ACC112 (cell line): ENCODE data around the gene GJD4.

Experiments used
- H2AFZ ChIP-seq: fragments of 200-600 bp; sonication (generic); one replicate; pipeline ENCODE4 v1.6.0; 2017; ENCODE audit warnings: antibody characterized with exemption, low read length; ENCODE audit not compliant: unreplicated experiment
- H3K27ac ChIP-seq: fragments of 200-600 bp; sonication (generic); 2 replicates; pipeline ENCODE4 v1.5.1; 2014; ENCODE audit warnings: low read depth, mild to moderate bottlenecking, antibody characterized with exemption, low read length, moderate library complexity
- H3K27me3 ChIP-seq: fragments of 200-600 bp; sonication (generic); 2 replicates; pipeline ENCODE4 v1.6.1; 2014; ENCODE audit warnings: mild to moderate bottlenecking, antibody characterized with exemption, low read length, moderate library complexity, mixed read lengths; ENCODE audit not compliant: insufficient read depth
- H3K36me3 ChIP-seq: fragments of 200-600 bp; sonication (generic); 2 replicates; pipeline ENCODE4 v1.6.1; 2016; ENCODE audit warnings: mild to moderate bottlenecking, antibody characterized with exemption, low read length, moderate library complexity, mixed read lengths; ENCODE audit not compliant: insufficient read depth
- H3K4me1 ChIP-seq: fragments of 200-600 bp; sonication (generic); one replicate; pipeline ENCODE4 v1.6.1; 2016; ENCODE audit warnings: low read length, mixed read lengths; ENCODE audit not compliant: insufficient read depth, unreplicated experiment, control insufficient read depth
- H3K4me3 ChIP-seq: fragments of 200-600 bp; sonication (generic); 2 replicates; pipeline ENCODE4 v1.5.1; 2014; ENCODE audit warnings: mild to moderate bottlenecking, low read depth, low read length
- H3K79me2 ChIP-seq: fragments of 200-600 bp; sonication (generic); one replicate; pipeline ENCODE4 v1.6.0; 2016; ENCODE audit warnings: low read length; ENCODE audit not compliant: control insufficient read depth, unreplicated experiment, insufficient read depth

Gene GJD4

DNA sequence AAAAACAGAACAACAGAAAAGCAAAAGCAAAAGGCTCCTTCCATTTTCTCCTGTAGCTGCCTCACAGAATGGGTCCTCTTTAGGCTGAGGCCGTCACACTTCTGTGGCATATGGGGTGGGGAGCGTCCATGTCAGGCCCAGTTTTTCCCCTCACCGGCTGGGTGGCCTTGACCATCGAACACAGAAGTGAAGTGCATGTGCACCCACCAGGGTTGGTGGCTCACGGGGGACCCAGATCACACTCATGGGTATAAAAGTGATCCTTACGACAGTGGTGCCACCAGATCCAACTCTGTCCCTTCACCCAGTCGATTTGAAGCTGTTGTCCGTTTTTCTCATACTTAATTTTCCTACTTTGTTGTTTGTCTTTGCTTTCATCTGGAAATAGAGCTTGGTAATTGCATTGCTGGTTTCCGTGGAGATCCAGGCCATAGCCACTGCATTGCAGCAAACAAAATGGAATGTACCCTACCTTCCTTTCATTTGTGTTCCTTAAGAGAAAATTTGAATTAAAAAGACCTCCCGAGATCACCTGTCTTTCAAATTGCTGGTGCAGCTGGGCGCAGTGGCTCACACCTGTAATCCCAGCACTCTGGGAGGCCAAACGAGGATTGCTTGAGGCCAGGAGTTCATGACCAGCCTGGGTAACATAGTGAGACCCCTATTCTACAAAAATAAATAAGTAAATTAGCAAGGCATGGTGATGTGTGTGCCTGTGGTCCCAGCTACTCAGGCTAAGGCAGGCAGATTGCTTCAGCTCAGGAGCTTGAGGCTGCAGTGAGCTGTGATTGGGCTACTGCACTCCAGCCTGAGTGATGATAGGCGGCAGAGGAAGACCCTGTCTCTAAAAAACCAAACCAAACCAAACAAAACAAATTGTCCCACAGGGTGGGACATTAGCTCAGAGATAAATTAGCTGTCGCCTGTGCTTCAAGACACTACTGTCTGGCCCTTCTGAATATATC is 10.7 kb upstream of the GJD4 start:
- no peaks in the 10 kb centered on the region for H3K79me2 ChIP-seq
- H3K27ac ChIP-seq: no peak overlapping the region
- H3K36me3 ChIP-seq: no peaks in the 10 kb centered on the region
- H3K4me1 ChIP-seq: no peaks in the 10 kb centered on the region
- no peak overlapping the region for H3K4me3 ChIP-seq
- peaks cover 8% of the 10 kb centered on the region; the same call in 1 of the 2 replicates for H3K27me3 ChIP-seq
- H2AFZ ChIP-seq: no peak overlapping the region

DNA sequence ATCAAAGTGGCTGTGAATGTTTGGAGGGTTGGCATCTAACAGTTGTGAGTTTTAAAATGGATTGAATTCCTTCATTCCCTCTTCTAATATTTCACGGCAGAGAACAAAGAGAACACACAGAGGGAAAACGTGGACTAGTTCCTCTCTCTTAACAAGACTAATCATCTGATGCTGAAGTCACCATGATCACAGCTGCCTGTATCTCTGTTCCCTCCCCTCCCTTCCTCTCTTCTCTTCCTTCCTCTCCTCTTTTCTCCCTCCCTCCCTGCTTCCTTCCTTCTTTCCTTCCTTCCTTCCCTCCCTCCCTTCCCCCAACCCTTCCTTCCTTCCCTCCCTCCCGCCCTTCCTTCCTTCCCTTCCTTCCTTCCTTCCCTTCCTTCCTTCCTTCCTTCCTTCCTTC is 10.0 kb upstream of the GJD4 start:
- H3K79me2 ChIP-seq: no peaks in the 10 kb centered on the region
- H3K36me3 ChIP-seq: no peaks in the 10 kb centered on the region
- H3K27ac ChIP-seq: no peak overlapping the region
- no peaks in the 10 kb centered on the region for H3K4me1 ChIP-seq
- H2AFZ ChIP-seq: no peak overlapping the region
- H3K27me3 ChIP-seq: peaks cover 8% of the 10 kb centered on the region; the same call in 1 of the 2 replicates
- H3K4me3 ChIP-seq: no peak overlapping the region

DNA sequence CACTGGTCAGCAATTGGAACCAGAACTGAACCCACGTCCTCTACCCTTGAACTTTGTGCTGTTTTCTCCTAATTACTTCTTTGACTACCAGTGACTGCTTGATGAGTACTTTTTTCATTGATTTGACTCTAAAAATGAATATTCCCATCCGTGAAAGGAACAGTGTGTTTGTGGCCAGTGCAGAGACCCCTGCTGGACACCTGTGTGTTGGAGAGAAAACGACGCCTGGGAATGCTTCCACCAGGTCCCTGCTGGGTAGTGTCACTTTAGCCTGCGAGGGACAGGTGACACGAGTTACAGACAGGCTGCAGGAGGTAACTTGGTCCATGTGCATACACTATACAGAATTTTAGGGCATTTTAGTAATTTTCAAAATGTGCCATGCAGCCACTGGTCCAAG is 6.8 kb upstream of the GJD4 start:
- Histone ChIP-seq H3K4me1 (no peaks in the 10 kb centered on the region), H3K27me3 (peaks cover 7% of the 10 kb centered on the region; the same call in 1 of the 2 replicates), H3K4me3 (no peak overlapping the region), H2AFZ (no peak overlapping the region), H3K27ac (no peak overlapping the region), H3K79me2 (no peaks in the 10 kb centered on the region), H3K36me3 (no peaks in the 10 kb centered on the region)

DNA sequence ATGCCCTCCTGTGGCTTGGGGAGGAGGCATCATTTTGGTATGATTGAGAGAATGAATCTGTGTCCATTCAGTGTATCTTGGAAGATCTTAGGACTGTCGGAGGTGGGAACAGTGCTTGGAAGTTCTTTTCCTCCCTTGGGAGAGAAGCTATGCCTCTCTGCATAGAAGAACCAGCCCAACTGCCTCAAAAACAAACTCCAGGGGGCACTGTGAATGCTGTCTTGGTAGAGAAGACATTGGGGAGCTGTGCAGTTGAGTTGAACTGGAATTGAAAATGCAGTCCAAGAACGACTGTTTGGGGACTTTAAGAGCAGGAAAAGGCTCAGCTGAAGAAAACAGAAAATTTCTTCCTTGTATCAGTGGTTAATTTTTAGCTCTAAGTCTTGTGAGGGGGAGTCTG is 4.9 kb upstream of the GJD4 start:
- H2AFZ ChIP-seq: no peak overlapping the region
- H3K4me3 ChIP-seq: no peak overlapping the region
- no peaks in the 10 kb centered on the region for H3K79me2 ChIP-seq
- H3K4me1 ChIP-seq: no peaks in the 10 kb centered on the region
- peaks cover 15% of the 10 kb centered on the region for H3K27me3 ChIP-seq
- H3K27ac ChIP-seq: no peak overlapping the region
- no peaks in the 10 kb centered on the region for H3K36me3 ChIP-seq

DNA sequence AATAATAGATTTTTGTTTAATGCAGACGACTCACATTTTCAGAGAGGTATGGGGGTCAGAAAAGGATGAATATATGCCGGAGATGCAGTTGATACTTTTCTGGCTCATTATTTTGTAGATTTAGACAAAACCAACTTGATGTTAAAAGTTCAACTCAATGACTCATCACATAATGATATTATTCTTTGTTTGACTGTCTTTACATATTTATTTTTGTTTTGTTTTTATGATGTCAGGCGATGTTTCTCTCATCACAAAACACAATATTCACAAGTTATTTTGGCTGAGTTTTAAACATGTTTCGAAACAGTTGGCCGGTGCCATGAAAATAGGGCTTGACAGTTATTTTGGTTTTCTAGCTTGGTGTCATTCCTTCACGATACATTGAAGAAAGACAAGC is 1.3 kb downstream of the GJD4 start:
- H3K27ac ChIP-seq: no peak overlapping the region
- H3K36me3 ChIP-seq: no peaks in the 10 kb centered on the region
- peaks cover 9% of the 10 kb centered on the region for H3K4me1 ChIP-seq
- H3K27me3 ChIP-seq: peaks cover 22% of the 10 kb centered on the region
- H2AFZ ChIP-seq: no peak overlapping the region
- no peak overlapping the region for H3K4me3 ChIP-seq
- H3K79me2 ChIP-seq: no peaks in the 10 kb centered on the region

DNA sequence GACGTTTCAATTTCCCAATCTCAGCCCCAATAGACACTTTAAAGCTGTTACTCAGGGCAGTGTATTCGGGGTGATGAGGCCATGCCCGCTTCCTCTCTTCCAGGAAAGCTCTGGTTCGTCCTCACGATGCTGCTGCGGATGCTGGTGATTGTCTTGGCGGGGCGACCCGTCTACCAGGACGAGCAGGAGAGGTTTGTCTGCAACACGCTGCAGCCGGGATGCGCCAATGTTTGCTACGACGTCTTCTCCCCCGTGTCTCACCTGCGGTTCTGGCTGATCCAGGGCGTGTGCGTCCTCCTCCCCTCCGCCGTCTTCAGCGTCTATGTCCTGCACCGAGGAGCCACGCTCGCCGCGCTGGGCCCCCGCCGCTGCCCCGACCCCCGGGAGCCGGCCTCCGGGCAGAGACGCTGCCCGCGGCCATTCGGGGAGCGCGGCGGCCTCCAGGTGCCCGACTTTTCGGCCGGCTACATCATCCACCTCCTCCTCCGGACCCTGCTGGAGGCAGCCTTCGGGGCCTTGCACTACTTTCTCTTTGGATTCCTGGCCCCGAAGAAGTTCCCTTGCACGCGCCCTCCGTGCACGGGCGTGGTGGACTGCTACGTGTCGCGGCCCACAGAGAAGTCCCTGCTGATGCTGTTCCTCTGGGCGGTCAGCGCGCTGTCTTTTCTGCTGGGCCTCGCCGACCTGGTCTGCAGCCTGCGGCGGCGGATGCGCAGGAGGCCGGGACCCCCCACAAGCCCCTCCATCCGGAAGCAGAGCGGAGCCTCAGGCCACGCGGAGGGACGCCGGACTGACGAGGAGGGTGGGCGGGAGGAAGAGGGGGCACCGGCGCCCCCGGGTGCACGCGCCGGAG is 2.6 kb downstream of the GJD4 start:
- Histone ChIP-seq H2AFZ (peak overlapping the region; percentile 57), H3K4me3 (peak overlapping the region; percentile 64), H3K27ac (no peak overlapping the region), H3K36me3 (no peaks in the 10 kb centered on the region), H3K27me3 (peaks cover 34% of the 10 kb centered on the region), H3K4me1 (peaks cover 9% of the 10 kb centered on the region), H3K79me2 (no peaks in the 10 kb centered on the region)

DNA sequence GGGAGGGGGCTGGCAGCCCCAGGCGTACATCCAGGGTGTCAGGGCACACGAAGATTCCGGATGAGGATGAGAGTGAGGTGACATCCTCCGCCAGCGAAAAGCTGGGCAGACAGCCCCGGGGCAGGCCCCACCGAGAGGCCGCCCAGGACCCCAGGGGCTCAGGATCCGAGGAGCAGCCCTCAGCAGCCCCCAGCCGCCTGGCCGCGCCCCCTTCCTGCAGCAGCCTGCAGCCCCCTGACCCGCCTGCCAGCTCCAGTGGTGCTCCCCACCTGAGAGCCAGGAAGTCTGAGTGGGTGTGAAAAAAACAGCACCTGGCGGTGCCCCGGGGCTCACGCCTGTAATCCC is 3.2 kb downstream of the GJD4 start:
- Histone ChIP-seq H2AFZ (peak overlapping the region; percentile 57), H3K4me3 (peak overlapping the region; percentile 64), H3K4me1 (peaks cover 9% of the 10 kb centered on the region), H3K36me3 (no peaks in the 10 kb centered on the region), H3K27me3 (peaks cover 36% of the 10 kb centered on the region), H3K79me2 (no peaks in the 10 kb centered on the region), H3K27ac (no peak overlapping the region)

DNA sequence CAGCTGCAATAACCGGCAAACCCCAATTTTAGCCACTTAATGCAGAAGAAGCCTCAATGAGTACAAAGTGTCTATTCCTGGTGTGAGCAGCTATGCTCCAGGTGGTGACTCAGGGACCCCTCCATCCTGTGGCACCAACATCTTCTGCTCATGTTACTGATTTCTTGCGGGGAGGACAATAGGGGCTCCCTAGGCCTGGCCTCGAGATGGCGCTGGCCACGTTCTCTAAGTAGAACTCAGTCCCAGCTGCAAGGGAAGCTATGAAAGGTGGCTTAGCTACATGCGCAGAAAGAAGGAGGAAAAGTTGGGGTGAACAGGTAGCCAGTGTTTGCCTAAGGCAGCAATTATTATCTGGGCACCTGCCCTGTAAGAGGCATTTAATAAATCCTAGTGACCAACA is 6.6 kb downstream of the GJD4 start:
- Histone ChIP-seq H3K4me3 (no peak overlapping the region), H3K79me2 (no peaks in the 10 kb centered on the region), H3K27me3 (peaks cover 22% of the 10 kb centered on the region), H3K36me3 (no peaks in the 10 kb centered on the region), H2AFZ (no peak overlapping the region), H3K27ac (no peak overlapping the region), H3K4me1 (peaks cover 7% of the 10 kb centered on the region)

DNA sequence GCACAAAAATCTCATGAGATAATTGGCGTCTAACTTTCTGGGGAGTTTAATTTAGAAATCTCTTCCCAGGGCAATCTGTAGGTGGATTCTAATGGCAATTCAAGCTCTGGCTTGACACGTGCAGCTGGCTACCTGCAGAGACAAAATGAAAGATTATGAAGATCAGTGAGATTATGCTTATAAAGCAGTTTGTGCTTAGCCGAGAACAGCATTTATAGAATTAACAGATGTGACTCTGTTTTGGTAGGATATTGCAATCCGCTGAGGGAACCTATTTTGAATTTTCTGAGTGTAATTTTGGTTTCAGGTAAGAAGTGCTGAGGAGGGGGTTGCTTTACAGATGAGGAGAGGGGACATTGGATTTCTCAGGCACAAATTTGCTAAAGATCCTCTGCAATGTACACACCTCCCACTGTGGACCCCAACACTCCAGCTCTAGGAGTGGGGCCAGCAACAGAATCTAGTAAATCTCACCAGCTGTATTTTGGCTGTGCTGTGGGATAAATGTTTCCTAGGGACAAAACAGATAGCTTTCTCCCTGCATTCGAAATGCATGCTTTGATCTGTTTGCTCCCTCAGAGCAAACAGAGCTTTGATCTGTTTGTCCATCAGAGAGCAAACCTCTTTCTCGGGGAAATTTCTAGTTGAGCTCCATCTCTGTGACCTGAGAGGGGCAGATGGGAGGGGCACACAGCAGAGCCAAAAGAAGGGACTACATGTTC is 7.4 kb downstream of the GJD4 start:
- no peaks in the 10 kb centered on the region for H3K79me2 ChIP-seq

DNA sequence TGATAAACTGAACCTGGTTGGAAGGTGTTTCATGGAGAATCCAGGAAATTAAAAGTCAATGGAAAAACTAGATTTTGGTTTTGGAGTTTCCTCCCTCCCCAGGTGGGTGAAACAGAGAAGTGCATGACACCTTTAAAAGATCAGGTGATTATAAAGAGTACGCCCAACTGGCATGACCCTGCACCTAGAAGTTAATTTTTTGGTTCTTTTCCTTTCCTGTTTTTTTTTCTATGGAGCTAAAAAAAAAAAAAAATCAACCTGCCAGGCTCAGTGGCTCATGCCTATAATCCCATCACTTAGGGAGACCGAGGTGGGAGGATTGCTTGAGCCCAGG is 7.9 kb downstream of the GJD4 start:
- Histone ChIP-seq H3K4me3 (no peak overlapping the region), H3K27ac (no peak overlapping the region), H3K4me1 (no peaks in the 10 kb centered on the region), H2AFZ (no peak overlapping the region), H3K36me3 (no peaks in the 10 kb centered on the region), H3K27me3 (peaks cover 18% of the 10 kb centered on the region), H3K79me2 (no peaks in the 10 kb centered on the region)

More for the DNA sequence above, 7.4 kb downstream of the GJD4 start:
- Histone ChIP-seq H3K4me1 (no peaks in the 10 kb centered on the region), H3K4me3 (no peak overlapping the region), H3K27me3 (peaks cover 18% of the 10 kb centered on the region), H3K27ac (no peak overlapping the region), H3K36me3 (no peaks in the 10 kb centered on the region), H2AFZ (no peak overlapping the region)
